Vagina (tissue), 2 donors: ENCODE measurements around the gene DNAH2. TPM values are rescaled to one million over a fixed set of nuclear protein-coding genes. Genes with fewer than 3 reads are reported as not detected.
"Not testable (repeated sequence)": the region's sequence is repeated elsewhere in the genome, so short reads cannot be mapped to it uniquely, and the experiment has no call there.

Source experiments
- DNase-seq, 2 donors: peaks; one replicate each; pipeline ENCODE4 v3.0.0-alpha.2; 2017; ENCODE audit errors: extremely low spot score in 2 of 2
- H3K27ac ChIP-seq: fragments of 200-600 bp; sonication (generic); one replicate; pipeline ENCODE4 v1.5.1; 2019
- H3K27me3 ChIP-seq: fragments of 200-600 bp; sonication (generic); one replicate; pipeline ENCODE4 v1.5.1; 2019
- H3K36me3 ChIP-seq, 2 donors: fragments of 200-600 bp; sonication (generic); one replicate each; pipeline ENCODE4 v1.5.1; 2017 to 2019
- H3K4me1 ChIP-seq: fragments of 200-600 bp; sonication (generic); one replicate; pipeline ENCODE4 v1.5.1; 2019
- H3K4me3 ChIP-seq, 2 donors: fragments of 200-600 bp; sonication (generic); 1 replicate in 1 of 2; 2 replicates in 1 of 2; pipeline ENCODE4 v1.5.1; 2016 to 2019
- H3K9me3 ChIP-seq: fragments of 200-600 bp; sonication (generic); one replicate; pipeline ENCODE4 v1.5.1; 2019
- CTCF ChIP-seq, 3 experiments: fragments of 450-650 bp in 2 of 3; fragments of 200-600 bp in 1 of 3; sonication (generic) in 1 of 3; IDR thresholded peaks; one replicate each; pipeline ENCODE4 v1.5.1; 2017 to 2019; ENCODE audit warnings: antibody characterized with exemption in 3 of 3, mild to moderate bottlenecking in 2 of 3, moderate library complexity in 2 of 3
- POLR2A ChIP-seq, 2 donors: fragments of 450-650 bp; IDR thresholded peaks; one replicate each; pipeline ENCODE4 v1.6.1; 2017; ENCODE audit warnings: antibody characterized with exemption in 2 of 2, mild to moderate bottlenecking in 2 of 2, moderate library complexity in 2 of 2
- POLR2AphosphoS5 ChIP-seq, 2 donors: sonication (generic); formaldehyde crosslinking; IDR thresholded peaks; one replicate each; pipeline ENCODE4 v1.9.0; 2017; ENCODE audit warnings: antibody characterized with exemption in 2 of 2, mild to moderate bottlenecking in 2 of 2, low read depth in 1 of 2; ENCODE audit not compliant: insufficient read depth in 1 of 2
- intact Hi-C: fragments of 100-400 bp; cut with DNase I; formaldehyde crosslinking; loops from one replicate; pipeline ENCODE4 v1.15.1; 2023
- total RNA-seq: library from RNA; depleted of rRNA; stranded (reverse); fragments of >200 nt; gene quantifications from one replicate; pipeline ENCODE4 v1.2.3, GENCODE V29; 2016

Gene DNAH2
- total RNA-seq, 1 donor from 2014 or later = 0.49 TPM

DNA sequence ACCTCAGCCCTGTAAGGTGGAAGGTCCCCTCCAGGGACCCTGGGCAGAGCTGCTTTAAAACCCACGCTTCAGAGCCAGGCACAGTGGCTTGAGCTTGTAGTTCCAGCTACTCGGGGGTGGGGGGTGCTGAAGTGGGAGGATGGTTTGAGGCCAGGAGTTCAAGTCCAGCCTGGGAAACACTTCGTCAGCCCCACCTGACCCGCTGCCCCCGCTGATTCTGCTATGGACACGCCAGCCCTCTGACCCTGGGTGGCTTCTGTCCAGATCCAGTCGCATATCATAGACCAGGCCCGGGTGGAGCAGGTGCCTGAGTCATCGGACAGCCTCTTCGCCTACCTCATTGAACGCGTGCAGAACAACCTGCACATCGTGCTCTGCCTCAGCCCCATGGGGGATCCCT is 81.3 kb downstream of the DNAH2 start:
- TF ChIP-seq POLR2A (IDR thresholded peaks at IDR 0.05) = no peak
- Histone ChIP-seq H3K27me3 (no peaks in the 10 kb centered on the region), H3K9me3 (no peaks in the 10 kb centered on the region), H3K4me1 (no peaks in the 10 kb centered on the region), H3K36me3 (no peaks in the 10 kb centered on the region), H3K27ac (no peak overlapping the region), H3K4me3 (no peak overlapping the region)
- intact Hi-C loops = no loop called here
- DNase-seq = no peak

DNA sequence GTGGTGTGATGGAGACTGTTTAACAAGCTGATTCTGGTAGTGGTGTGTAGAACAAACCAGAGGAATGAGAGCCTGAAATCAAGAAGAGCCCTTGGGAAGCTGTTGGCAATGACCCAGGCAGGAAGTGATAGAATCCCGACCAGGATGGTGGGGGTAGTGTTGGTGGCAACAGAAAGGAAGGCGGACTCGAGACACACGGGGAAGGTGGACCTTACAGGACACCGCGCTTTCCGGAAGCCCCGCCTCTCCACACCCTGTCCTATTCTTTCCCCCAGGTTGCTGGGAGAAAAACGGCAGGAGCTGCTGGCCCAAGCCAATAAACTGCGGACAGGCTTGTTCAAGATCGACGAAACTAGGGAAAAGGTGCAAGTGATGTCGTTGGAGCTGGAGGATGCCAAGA is 86.4 kb downstream of the DNAH2 start:
- Histone ChIP-seq H3K36me3 (no peaks in the 10 kb centered on the region), H3K27ac (no peak overlapping the region), H3K4me3 (no peak overlapping the region), H3K27me3 (no peaks in the 10 kb centered on the region), H3K4me1 (no peaks in the 10 kb centered on the region), H3K9me3 (no peaks in the 10 kb centered on the region)
- intact Hi-C loops = no loop called here
- DNase-seq = no peak
- TF ChIP-seq POLR2A (IDR thresholded peaks at IDR 0.05) (no peak), POLR2AphosphoS5 (IDR thresholded peaks at IDR 0.05; ENCODE audit: insufficient read depth in 1 of 2, low read depth in 1 of 2) (no peak), CTCF (IDR thresholded peaks at IDR 0.05) (no peak)

- H3K9me3 ChIP-seq = no peaks in the 10 kb centered on the region
- DNase-seq = no peak
- no peaks in the 10 kb centered on the region for H3K4me1 ChIP-seq
- intact Hi-C loops = no loop called here
- H3K36me3 ChIP-seq = no peaks in the 10 kb centered on the region
- H3K27me3 ChIP-seq = no peaks in the 10 kb centered on the region
- no peak overlapping the region for H3K4me3 ChIP-seq
- H3K27ac ChIP-seq = no peak overlapping the region
- no peak for TF ChIP-seq POLR2A (IDR thresholded peaks at IDR 0.05)
- TF ChIP-seq CTCF (IDR thresholded peaks at IDR 0.05) = no peak
- TF ChIP-seq POLR2AphosphoS5 (IDR thresholded peaks at IDR 0.05; ENCODE audit: insufficient read depth in 1 of 2, low read depth in 1 of 2) = no peak
Measured at GRCh38 chr17:7806587-7806986, 89.0 kb downstream of the DNAH2 start.

DNA sequence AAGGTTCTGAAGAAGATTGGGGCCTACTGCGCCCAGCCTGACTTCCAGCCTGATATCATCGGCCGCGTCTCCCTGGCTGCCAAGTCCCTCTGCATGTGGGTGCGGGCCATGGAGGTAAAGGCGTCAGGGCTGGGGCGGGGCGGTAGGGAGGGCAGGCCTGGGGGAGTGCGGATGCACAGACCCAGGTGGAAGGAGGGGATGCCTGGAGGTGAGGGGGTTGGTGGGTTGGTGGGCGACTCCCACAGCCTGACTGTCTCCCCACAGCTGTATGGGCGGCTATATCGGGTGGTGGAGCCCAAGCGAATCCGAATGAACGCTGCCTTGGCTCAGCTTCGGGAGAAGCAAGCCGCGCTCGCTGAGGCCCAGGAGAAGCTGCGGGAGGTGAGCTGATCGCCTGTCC is 89.7 kb downstream of the DNAH2 start:
- Histone ChIP-seq H3K9me3 (no peaks in the 10 kb centered on the region), H3K27me3 (no peaks in the 10 kb centered on the region), H3K36me3 (no peaks in the 10 kb centered on the region), H3K4me1 (no peaks in the 10 kb centered on the region), H3K4me3 (no peak overlapping the region), H3K27ac (no peak overlapping the region)
- TF ChIP-seq POLR2A (IDR thresholded peaks at IDR 0.05) (no peak), CTCF (IDR thresholded peaks at IDR 0.05) (no peak), POLR2AphosphoS5 (IDR thresholded peaks at IDR 0.05; ENCODE audit: insufficient read depth in 1 of 2, low read depth in 1 of 2) (no peak)
- intact Hi-C loops = no loop called here
- DNase-seq = no peak

GRCh38 chr17:7809086-7809790 is 91.7 kb downstream of the DNAH2 start:
- Histone ChIP-seq H3K27me3 (no peaks in the 10 kb centered on the region), H3K4me1 (no peaks in the 10 kb centered on the region), H3K9me3 (no peaks in the 10 kb centered on the region), H3K36me3 (no peaks in the 10 kb centered on the region), H3K4me3 (no peak overlapping the region), H3K27ac (no peak overlapping the region)
- intact Hi-C loops = loop anchor here (1.0 kb wide), 1 partner anchor 34 kb away; no protein-coding TSS in a partner anchor
- no peak for DNase-seq
- no peak for TF ChIP-seq CTCF (IDR thresholded peaks at IDR 0.05)
- no peak for TF ChIP-seq POLR2A (IDR thresholded peaks at IDR 0.05)
- TF ChIP-seq POLR2AphosphoS5 (IDR thresholded peaks at IDR 0.05; ENCODE audit: insufficient read depth in 1 of 2, low read depth in 1 of 2) = no peak

DNA sequence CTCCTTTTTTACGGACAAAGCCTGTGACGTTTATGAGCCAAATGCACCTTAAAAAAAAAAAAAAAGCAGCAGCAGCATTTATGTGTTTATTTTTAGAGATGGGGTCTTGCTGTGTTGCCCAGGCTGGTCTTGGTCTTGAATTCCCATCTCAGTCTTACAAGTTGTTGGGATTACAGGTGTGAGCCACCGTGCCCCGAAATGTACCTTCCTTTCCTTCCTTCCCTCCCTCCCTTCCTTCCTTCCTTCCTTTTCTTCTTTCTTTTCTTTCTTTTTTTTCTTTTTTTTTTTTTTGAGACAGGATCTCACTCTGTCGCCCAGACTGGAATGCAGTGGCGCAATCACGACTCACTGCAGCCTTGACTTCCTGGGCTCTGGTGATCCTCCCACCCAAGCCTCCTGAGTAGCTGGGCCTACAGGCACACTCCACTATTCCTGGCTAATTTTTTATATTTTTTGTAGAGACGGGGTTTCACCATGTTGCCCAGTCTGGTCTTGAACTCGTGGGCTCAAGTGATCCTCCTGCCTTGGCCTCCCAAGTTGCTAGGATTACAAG is 92.3 kb downstream of the DNAH2 start:
- not testable (repeated sequence) for DNase-seq, H3K27me3 ChIP-seq, H3K36me3 ChIP-seq, H3K4me3 ChIP-seq, H3K4me1 ChIP-seq, H3K9me3 ChIP-seq, H3K27ac ChIP-seq
- intact Hi-C loops = loop anchor here (1.0 kb wide), 1 partner anchor 33 kb away; no protein-coding TSS in a partner anchor
